ENCODE results near the gene HOXB2.

Gene HOXB2

GRCh38 chr17:48545022-48545375 lies at the start of gene HOXB2:
Gene HOXB2, minus strand, starts transcription at chr17:48545109. Its CDS starts 198 bp downstream, at chr17:48544911.
- no peak for DNase-seq (ENCODE audit: low read depth)

GRCh38 chr17:48593840-48594537 lies 49.1 kb upstream of the HOXB2 start:
- no peak for DNase-seq (ENCODE audit: low read depth)

GRCh38 chr17:48593126-48593829 lies 48.4 kb upstream of the HOXB2 start, which contains the start of gene HOXB5:
Gene HOXB5, minus strand, starts transcription at chr17:48593779. Its CDS starts 97 bp downstream, at chr17:48593682.
- no peak for DNase-seq (ENCODE audit: low read depth)

GRCh38 chr17:48592577-48592976 lies 47.7 kb upstream of the HOXB2 start:
- DNase-seq (ENCODE audit: low read depth): no peak

GRCh38 chr17:48592057-48592514 lies 47.2 kb upstream of the HOXB2 start:
- no peak for DNase-seq (ENCODE audit: low read depth)

- no peak for DNase-seq (ENCODE audit: low read depth)
Observed at GRCh38 chr17:48591255-48592056, 46.5 kb upstream of the HOXB2 start.

- DNase-seq (ENCODE audit: low read depth): no peak
Observed at GRCh38 chr17:48590607-48591161, 45.8 kb upstream of the HOXB2 start.

GRCh38 chr17:48589831-48590606 lies 45.1 kb upstream of the HOXB2 start, which contains the start of gene HOXB3:
Gene HOXB3, minus strand, starts transcription at chr17:48590241. Its CDS starts 37,767 bp downstream, at chr17:48552474.
- DNase-seq (ENCODE audit: low read depth): no peak

GRCh38 chr17:48589060-48589830 lies 44.3 kb upstream of the HOXB2 start:
- DNase-seq (ENCODE audit: low read depth): no peak

GRCh38 chr17:48588528-48588927 lies 43.6 kb upstream of the HOXB2 start:
- DNase-seq (ENCODE audit: low read depth): no peak

- DNase-seq (ENCODE audit: low read depth): no peak
Observed at GRCh38 chr17:48588074-48588415, 43.1 kb upstream of the HOXB2 start.

- DNase-seq (ENCODE audit: low read depth): no peak
Observed at GRCh38 chr17:48587276-48588073, 42.6 kb upstream of the HOXB2 start.

- DNase-seq (ENCODE audit: low read depth): no peak
Observed at GRCh38 chr17:48586355-48587258, 41.7 kb upstream of the HOXB2 start.

GRCh38 chr17:48584223-48584741 lies 39.4 kb upstream of the HOXB2 start:
- no peak for DNase-seq (ENCODE audit: low read depth)

- no peak for DNase-seq (ENCODE audit: low read depth)
Observed at GRCh38 chr17:48583708-48584222, 38.9 kb upstream of the HOXB2 start.

- DNase-seq (ENCODE audit: low read depth): no peak
Observed at GRCh38 chr17:48582750-48583069, 37.8 kb upstream of the HOXB2 start.

GRCh38 chr17:48579760-48580554 lies 35.0 kb upstream of the HOXB2 start:
- no peak for DNase-seq (ENCODE audit: low read depth)

GRCh38 chr17:48579471-48579759 lies 34.5 kb upstream of the HOXB2 start:
- no peak for DNase-seq (ENCODE audit: low read depth)
